Uterus (tissue), 2 donors: ENCODE results near the gene MAPRE2.

Experiments used
- POLR2A ChIP-seq, 2 donors: fragments of 450-650 bp; IDR thresholded peaks; one replicate each; pipeline ENCODE4 v1.6.1; 2016; ENCODE audit warnings: antibody characterized with exemption in 2 of 2, mild to moderate bottlenecking in 1 of 2, moderate library complexity in 1 of 2
- TF ChIP-seq, protein P1 (sequence below), 4 experiments: fragments of 200-600 bp in 2 of 4; fragments of 450-650 bp in 2 of 4; sonication (generic) in 2 of 4; IDR thresholded peaks; one replicate each; pipeline ENCODE4 v1.5.1; 2016 to 2019; ENCODE audit warnings: antibody characterized with exemption in 4 of 4, mild to moderate bottlenecking in 2 of 4, moderate library complexity in 1 of 4

DNA sequence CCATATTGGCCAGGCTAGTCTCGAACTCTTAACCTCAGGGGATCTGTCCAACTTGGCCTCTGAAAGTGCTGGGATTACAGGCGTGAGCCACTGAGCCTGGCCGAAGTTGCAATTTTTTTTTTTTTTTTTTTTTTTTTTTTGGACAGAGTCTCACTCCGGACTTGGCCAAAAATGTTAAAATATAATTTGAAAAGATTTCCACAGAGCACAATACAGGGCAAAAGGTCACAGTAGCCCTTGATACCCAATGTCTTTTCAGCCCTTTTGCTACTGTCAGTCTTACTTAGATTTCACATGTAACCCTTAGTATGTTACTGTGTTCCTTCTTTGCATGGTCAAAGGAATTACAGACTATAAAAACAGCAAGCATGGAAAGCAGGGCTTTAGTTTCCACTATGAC, 42.6 kb upstream of the MAPRE2 start:
- TF ChIP-seq, protein P1, sequence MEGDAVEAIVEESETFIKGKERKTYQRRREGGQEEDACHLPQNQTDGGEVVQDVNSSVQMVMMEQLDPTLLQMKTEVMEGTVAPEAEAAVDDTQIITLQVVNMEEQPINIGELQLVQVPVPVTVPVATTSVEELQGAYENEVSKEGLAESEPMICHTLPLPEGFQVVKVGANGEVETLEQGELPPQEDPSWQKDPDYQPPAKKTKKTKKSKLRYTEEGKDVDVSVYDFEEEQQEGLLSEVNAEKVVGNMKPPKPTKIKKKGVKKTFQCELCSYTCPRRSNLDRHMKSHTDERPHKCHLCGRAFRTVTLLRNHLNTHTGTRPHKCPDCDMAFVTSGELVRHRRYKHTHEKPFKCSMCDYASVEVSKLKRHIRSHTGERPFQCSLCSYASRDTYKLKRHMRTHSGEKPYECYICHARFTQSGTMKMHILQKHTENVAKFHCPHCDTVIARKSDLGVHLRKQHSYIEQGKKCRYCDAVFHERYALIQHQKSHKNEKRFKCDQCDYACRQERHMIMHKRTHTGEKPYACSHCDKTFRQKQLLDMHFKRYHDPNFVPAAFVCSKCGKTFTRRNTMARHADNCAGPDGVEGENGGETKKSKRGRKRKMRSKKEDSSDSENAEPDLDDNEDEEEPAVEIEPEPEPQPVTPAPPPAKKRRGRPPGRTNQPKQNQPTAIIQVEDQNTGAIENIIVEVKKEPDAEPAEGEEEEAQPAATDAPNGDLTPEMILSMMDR (IDR thresholded peaks at IDR 0.05), result no peak
- TF ChIP-seq POLR2A (IDR thresholded peaks at IDR 0.05), result no peak
